G401 (cell line): ENCODE results near the gene RAB44. TPM values are rescaled to one million over a fixed set of nuclear protein-coding genes. Genes with fewer than 3 reads are reported as not detected.
"Not testable (repeated sequence)": the region's sequence is repeated elsewhere in the genome, so short reads cannot be mapped to it uniquely, and the experiment has no call there.

Experiments used
- DNase-seq: peaks from one replicate; pipeline ENCODE4 v3.0.0-alpha.2; 2015; ENCODE audit warnings: low spot score
- in situ Hi-C: cut with HindIII; loops from 2 replicates; pipeline ENCODE4 v1.10.0; 2016; ENCODE audit warnings: low sequenced_read_pairs, mixed read lengths
- total RNA-seq: library from RNA; depleted of rRNA; stranded (reverse); fragments of >200 nt; shearing (Covaris generic); gene quantifications from 2 replicates; pipeline ENCODE4 v1.2.3, GENCODE V29; 2014

The RAB44 gene
- total RNA-seq, 1 experiment from 2014 or later = not detected

GRCh38 chr6:36702656-36703055 lies 5.0 kb downstream of the RAB44 start:
- in situ Hi-C loops = no loop called here
- no peak for DNase-seq

DNA sequence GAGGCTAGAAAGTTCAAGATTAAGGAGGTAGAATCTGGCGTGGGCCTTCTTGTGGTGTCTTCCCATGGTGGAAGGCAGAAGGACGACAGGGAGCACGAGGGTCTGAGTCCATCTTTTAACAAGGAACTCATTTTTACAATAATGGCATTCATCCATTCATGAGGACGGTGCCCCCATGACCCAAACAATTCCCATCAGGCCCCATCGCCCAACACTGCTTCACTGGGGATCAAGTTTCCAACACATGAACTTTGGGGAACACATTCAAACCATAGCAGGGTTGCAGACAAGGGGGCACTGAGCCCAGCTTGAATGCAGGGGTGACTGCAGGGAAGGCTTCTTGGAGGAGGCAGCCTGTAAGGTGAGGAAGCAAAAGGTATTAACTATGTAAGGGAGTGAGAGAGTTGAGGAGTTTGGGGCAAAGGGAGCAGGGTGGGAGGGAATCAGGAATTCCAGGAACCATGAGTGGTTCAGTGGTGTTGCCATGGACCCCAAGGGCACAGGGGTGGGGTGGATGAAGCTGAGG lies 5.5 kb downstream of the RAB44 start:
- in situ Hi-C loops = no loop called here
- no peak for DNase-seq

- no peak for DNase-seq
- in situ Hi-C loops = no loop called here
Measured at GRCh38 chr6:36703982-36704381, 6.4 kb downstream of the RAB44 start.

DNA sequence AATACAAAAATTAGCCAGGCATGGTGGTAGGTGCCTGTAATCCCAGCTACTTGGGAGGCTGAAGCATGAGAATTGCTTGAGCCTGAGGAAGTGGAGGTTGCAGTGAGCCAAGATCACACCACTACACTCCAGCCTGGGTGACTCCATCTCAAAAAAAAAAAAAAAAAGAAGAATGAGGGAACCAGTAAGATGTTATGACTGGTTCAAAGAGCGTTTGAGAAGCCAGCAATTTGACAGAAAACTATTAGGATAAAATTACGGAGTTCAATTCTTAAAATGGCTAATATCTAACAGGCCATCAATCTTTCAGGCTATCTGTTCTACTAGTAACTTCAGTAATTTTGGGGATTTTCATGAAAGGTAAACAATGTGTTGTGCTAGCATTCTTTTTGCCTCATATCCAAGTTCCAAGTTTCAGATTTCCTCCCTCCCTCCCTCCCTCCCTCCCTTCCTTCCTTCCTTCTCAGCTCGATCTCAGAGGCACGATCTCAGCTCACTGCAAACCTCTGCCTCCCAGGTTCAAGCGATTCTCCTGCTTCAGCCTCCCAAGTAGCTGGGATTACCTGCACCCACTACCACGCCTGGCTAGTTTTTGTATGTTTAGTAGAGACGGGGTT lies 7.4 kb downstream of the RAB44 start:
- in situ Hi-C loops, DNase-seq: not testable (repeated sequence)

DNA sequence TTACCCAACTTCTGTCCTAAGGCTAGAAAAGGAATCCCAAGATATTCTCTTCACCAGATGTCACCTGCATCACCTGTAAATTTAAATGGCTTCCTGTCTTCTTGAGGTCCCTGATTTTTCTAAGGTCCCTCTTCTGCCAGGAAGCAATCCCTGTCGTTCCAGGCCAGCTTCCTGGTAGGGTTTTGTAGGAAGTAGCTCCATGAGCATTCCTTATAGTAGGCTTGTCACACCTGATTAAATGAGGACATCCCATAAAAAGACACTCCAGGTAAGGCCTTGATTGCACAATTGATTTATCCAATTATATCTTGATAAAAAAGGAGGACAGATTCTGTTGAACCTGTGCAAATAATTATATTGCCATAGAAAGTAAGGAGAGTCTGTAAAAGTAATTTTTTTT lies 8.7 kb downstream of the RAB44 start:
- DNase-seq = no peak
- in situ Hi-C loops = no loop called here

- in situ Hi-C loops = no loop called here
- DNase-seq = no peak
Measured at GRCh38 chr6:36712816-36713215, 15.2 kb downstream of the RAB44 start.

- in situ Hi-C loops = no loop called here
- no peak for DNase-seq
Measured at GRCh38 chr6:36713846-36714245, 16.2 kb downstream of the RAB44 start.

DNA sequence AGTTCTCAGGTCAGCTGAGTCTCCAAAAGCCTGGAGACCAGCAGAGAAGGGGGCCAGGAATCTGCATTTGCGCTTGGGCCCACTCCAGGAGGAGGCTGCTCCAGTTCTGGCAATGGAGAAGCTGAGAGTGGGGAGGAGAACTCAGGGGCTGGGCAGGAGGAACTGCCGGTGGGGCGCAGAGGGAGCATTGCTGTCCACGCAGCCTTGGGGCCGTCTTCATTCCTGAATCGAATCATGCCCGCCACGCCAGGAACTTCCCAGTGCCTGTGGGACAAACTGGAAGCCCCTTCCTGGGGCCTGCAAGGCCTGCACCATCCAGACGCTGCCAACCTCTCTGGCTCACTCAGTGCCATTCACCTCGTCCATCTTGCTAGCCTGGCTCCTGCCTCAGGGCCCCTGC lies 16.9 kb downstream of the RAB44 start:
- DNase-seq = no peak
- in situ Hi-C loops = no loop called here

DNA sequence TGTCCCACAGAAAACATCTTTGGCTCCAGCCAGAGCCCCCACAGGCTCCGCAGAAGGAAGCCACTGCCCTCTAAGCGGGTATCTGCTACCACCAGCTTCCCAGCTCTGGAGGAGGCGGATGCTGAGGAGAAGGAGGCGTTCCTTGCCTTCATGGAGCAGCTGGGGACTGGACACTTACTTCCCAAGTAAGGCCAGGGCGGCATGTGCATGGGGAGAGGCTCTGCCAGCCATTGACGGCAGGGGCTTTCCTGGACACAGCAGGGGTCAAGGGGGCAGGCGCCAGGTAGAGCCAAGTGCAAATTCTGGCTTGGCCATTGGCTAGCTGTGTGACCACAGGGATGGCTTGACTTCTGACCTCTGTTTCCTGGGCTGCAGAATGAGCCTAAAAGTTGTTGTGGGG lies 17.8 kb downstream of the RAB44 start:
- DNase-seq = no peak

DNA sequence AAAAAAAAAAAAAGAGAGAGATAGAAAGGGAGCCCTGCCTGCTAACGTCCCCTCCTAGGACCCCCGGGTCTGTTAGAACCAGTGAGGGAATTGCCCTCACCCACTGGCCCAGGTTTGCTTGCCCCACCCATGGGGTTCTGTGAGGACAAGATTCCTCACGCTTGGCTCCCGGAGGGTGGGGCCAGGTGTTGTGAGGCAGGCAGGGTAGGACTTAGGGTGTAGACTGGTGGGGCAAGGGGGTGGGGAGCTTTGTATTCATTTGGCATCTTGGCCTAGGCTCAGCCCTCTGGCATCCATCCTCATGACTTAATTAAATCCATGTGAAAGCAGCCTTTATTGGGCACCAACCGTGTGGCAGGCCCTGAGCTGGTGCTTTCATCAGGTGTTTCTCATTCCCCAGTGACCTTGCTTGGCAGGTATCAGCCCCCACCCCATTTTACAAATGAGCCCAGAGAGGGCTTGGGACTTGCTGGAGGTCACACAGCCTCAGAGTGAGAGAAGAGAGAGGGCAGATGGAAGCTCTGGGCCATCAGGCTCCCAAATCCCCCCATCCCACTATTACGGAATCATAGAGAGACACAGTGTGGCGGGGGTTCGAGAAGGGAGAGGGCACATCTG lies 19.0 kb downstream of the RAB44 start:
- in situ Hi-C loops = no loop called here

More for the DNA sequence above, 17.8 kb downstream of the RAB44 start:
- in situ Hi-C loops = no loop called here

GRCh38 chr6:36717231-36717825 lies 19.7 kb downstream of the RAB44 start:
- in situ Hi-C loops = no loop called here
- no peak for DNase-seq

More for the DNA sequence above, 19.0 kb downstream of the RAB44 start:
- no peak for DNase-seq

- in situ Hi-C loops = no loop called here
- no peak for DNase-seq
Measured at GRCh38 chr6:36717871-36718540, 20.4 kb downstream of the RAB44 start.

- DNase-seq = no peak
- in situ Hi-C loops = no loop called here
Measured at GRCh38 chr6:36718560-36718959, 20.9 kb downstream of the RAB44 start.

- DNase-seq = no peak
- in situ Hi-C loops = no loop called here
Measured at GRCh38 chr6:36719126-36719525, 21.5 kb downstream of the RAB44 start.

- no peak for DNase-seq
Measured at GRCh38 chr6:36720251-36721141, 22.9 kb downstream of the RAB44 start.

GRCh38 chr6:36721369-36722140 lies 23.9 kb downstream of the RAB44 start:
- in situ Hi-C loops = no loop called here
- no peak for DNase-seq

More at GRCh38 chr6:36720251-36721141, 22.9 kb downstream of the RAB44 start:
- in situ Hi-C loops = no loop called here

- no peak for DNase-seq
- in situ Hi-C loops = no loop called here
Measured at GRCh38 chr6:36722365-36722764, 24.7 kb downstream of the RAB44 start.

- no peak for DNase-seq
- in situ Hi-C loops = no loop called here
Measured at GRCh38 chr6:36722879-36723278, 25.3 kb downstream of the RAB44 start.
